Measurements from ENCODE around the gene YY1AP1.
A peak's percentile ranks its signal among the peaks of the same experiment; 100 is the strongest.
"Not testable (repeated sequence)": the region's sequence is repeated elsewhere in the genome, so short reads cannot be mapped to it uniquely, and the experiment has no call there.

YY1AP1 gene

GRCh38 chr1:155646307-155646706, 42.3 kb downstream of the YY1AP1 start:
- DNase-seq (ENCODE audit: low read depth): peak; percentile 34

DNA sequence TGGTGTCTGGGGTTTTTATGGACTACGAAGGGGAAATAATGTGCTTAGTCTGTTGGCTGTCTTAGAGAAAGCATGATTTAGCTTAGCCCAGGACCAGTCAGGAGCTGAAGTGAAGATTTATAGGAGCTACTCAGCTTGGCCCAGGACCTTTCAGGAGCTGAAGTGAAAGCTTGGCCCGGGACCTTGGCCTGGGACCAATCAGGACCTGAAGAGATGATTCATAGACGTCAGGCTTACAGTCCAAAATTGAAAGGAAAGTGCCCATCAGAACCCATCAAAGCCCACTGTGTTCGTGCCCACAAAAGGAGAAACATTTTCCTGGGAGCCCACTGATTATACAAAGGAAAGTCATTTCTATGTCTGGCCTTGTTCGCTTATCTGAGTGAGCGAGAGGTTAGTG, 42.9 kb downstream of the YY1AP1 start:
- peak; percentile 24 for DNase-seq (ENCODE audit: low read depth)

GRCh38 chr1:155645034-155645598, 43.5 kb downstream of the YY1AP1 start:
- DNase-seq (ENCODE audit: low read depth): peak; percentile 30

- no peak for DNase-seq (ENCODE audit: low read depth)
Observed at GRCh38 chr1:155643230-155643629, 45.3 kb downstream of the YY1AP1 start.

GRCh38 chr1:155642559-155643180, 45.9 kb downstream of the YY1AP1 start:
- DNase-seq (ENCODE audit: low read depth): not testable (repeated sequence)

GRCh38 chr1:155640367-155640766, 48.2 kb downstream of the YY1AP1 start:
- DNase-seq (ENCODE audit: low read depth): no peak

- no peak for DNase-seq (ENCODE audit: low read depth)
Observed at GRCh38 chr1:155636397-155637153, 52.0 kb downstream of the YY1AP1 start.

- DNase-seq (ENCODE audit: low read depth): not testable (repeated sequence)
Observed at GRCh38 chr1:155626428-155626827, 62.1 kb downstream of the YY1AP1 start.

DNA sequence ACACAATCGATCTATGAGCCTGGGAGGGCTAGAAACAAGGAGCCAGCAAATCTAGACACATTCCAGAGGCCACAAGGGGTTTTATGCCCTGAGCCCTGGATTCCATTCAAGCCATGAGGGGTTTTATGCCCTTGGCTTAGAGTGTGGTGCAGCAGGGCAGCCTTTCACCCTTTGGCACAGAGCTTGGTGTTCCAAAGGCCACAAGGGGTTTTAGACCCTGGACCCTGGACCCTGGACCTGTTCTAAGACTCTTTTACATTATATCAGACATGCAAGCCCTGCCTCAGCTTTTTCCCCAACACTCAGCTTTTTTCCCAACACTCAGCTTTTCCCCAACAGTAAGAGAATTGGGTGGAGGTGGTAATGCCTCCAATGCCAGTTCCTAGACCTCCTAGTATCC, 65.2 kb downstream of the YY1AP1 start:
- no peak for DNase-seq (ENCODE audit: low read depth)

DNA sequence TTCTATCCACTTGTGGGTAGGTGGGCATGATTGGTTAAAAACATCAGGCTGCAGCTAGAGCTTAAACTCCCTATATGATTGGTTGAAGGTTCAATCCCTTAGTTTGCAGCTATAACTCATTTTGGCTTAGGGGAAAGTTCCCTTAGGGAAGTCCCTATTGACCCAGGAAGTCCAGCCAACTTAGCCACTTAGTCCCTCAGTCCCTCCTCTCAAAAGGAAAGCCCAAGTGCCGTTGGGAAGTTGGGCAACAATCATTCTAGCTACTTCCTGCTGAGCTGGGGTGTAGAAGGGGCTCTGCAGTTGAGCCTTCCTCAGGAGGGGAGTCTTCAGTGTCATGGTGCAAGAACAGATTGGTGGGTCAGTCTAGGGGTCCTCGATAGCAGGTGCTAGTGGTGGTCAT, 66.4 kb downstream of the YY1AP1 start:
- no peak for DNase-seq (ENCODE audit: low read depth)

GRCh38 chr1:155613226-155613625, 75.3 kb downstream of the YY1AP1 start:
- peak; percentile 40 for DNase-seq (ENCODE audit: low read depth)

- DNase-seq (ENCODE audit: low read depth): not testable (repeated sequence)
Observed at GRCh38 chr1:155610257-155610647, 78.3 kb downstream of the YY1AP1 start.

- peak; percentile 98 for DNase-seq (ENCODE audit: low read depth)
Observed at GRCh38 chr1:155609515-155610256, 78.9 kb downstream of the YY1AP1 start, which contains the start of gene MSTO1. Gene MSTO1 (plus strand): TSS chr1:155610218. CDS start chr1:155610249, 31 bp downstream.
